HG03469 (cell line): ENCODE measurements around the gene USP7.

Source experiments
- ATAC-seq: cut with Tn5 transposase; IDR thresholded peaks from one replicate; pipeline ENCODE4 v1.9.1; 2021; ENCODE audit warnings: mild to moderate bottlenecking, moderate library complexity, moderate number of reproducible peaks; ENCODE audit not compliant: unreplicated experiment

USP7 gene

DNA sequence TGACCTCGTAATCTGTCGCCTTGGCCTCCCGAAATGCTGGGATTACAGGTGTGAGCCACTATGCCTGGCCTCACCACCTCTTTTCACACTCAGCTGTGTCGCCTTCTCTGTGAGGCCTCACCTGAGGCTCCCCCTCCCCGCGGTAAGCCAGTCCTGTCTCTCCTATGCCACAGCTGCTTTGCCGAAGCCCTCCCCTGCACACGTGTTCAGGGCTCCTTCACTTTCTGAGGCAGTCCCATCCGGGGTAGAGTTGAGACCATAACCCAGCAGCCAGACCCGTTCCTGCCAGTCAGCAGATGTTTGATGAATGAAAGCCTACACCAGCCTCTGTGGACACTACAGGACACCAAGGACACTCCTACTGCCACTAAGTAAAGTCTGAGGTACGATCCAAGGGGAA lies 10.6 kb downstream of the USP7 start:
- ATAC-seq, result no peak

- ATAC-seq, result no peak
Measured at GRCh38 chr16:8952281-8952751, 11.4 kb downstream of the USP7 start.

GRCh38 chr16:8951447-8952280 lies 12.0 kb downstream of the USP7 start:
- no peak for ATAC-seq

DNA sequence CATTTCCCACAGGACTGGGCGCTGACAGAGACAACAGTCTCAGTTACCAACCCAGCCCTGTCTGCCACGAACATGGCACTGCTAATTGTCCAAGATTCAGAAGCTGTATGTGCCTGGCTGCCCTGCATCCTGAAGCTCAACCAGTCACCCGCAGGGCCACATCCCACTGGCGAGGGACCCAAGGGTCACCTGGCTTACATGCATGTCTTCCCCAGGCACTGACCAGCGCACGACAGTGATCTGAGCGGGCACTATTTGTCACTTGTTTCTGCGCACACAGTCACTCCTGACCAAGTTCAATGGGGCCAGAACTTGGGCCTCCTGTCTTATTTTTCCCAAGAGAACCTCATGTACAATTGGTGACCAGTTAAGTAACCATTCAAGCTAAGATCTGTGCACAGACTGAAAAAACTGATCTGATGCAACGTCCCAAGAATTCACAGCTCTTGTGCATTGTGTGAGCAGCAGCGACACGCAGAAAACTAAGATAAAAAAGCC lies 13.1 kb downstream of the USP7 start:
- no peak for ATAC-seq

DNA sequence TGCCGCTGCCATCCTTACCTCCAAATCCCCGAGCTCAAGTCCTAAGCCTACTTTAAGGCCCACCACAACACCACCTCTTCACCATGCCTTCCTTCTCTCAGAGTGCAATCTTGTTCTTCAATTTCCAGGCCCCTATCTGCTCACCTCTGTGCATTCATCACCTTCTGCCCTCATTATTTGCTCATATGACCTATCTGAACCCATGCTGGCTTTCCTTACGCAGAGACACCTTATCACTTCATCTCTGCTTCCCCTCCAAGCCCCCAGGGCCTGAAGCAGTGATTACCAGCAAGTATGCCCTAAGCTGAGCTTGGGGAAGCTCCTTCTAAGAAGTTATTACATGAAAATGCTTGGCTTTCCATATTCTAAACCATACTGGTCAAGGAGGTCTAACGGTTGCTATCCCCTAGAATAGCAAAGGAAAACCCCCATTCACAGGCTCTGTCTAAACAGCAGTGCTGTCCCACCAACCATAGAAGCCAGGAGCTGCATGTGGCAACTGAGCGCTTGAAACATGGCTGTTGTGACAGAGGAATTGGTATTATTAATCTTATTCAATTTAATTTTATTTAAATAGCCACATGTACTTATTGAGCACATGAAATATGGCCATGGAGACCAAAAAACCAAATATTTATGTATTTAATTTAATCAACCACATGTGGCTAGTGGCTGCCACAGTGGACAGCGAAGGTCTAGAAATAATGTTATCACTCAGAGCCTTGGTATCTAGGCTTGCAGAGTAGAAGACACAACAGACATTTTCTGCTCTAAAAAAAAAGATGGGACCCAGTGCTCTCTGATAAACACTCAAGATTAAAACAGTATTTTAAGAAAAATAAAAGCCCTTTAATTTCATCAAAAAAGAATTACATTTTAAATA lies 13.9 kb downstream of the USP7 start:
- ATAC-seq, result no peak

- no peak for ATAC-seq
Measured at GRCh38 chr16:8948831-8949230, 14.9 kb downstream of the USP7 start.

DNA sequence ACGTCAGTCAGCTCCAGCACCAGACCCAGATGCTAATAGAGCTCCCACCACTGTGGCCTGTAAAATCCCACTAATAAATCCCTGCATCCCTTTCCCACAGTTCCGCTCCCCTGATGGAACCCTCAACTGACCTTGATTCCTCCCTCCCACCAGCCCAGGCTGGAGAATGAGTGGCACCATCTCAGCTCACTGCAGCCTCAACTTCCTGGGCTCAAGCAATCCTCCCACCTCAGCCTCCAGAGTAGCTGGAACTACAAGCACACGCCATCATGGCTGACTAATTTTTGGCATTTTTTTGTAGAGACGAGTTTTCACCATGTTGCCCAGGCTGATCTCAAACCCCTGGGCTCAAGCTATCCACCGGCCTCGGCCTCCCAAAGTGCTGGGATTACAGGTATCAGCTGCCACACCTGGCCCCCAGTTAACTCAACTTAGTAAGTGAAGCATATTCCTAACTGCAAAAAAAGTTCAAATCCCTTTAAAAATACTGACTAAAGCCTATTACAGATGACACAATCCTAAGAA lies 15.6 kb downstream of the USP7 start:
- no peak for ATAC-seq

- ATAC-seq, result no peak
Measured at GRCh38 chr16:8946544-8946943, 17.2 kb downstream of the USP7 start.

GRCh38 chr16:8945626-8946296 lies 17.9 kb downstream of the USP7 start:
- ATAC-seq, result no peak

GRCh38 chr16:8943966-8944759 lies 19.5 kb downstream of the USP7 start:
- ATAC-seq, result peak; percentile 54

DNA sequence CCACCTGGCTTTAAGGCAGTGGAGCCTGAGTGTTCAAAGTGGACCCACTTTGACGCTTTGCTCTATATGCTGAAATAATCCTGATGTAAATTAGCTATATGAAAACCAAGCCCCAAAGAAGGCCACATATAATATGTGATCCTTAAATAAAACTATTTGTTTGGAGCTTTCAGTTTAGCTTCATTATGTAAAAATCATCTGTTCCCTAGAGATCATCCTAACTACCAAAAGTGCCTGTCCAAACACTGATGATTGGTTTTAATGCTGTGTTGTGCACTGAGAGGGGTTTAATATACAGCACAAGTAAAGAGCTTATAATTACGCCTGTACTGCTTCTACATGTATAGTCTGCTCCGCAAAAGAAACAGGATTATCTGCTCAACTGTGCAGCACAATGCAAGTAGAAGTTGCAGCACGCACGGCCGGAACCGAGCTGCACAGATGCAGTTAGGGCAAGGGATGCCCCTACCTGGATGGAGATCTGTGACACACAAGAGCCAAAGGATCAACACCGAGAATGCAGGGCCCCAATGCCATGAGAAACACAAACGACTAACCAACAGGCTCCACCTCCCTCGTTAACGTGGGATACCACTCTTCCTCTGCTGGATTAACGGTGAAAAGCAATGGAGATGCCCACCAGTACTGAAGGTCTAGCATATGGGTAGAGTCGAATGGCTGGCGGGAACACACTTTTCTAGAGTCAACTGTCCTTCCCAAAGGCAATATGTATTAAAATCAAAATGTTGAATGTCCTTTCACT lies 20.5 kb downstream of the USP7 start:
- no peak for ATAC-seq

- no peak for ATAC-seq
Measured at GRCh38 chr16:8941718-8942344, 21.9 kb downstream of the USP7 start.

GRCh38 chr16:8937803-8938202 lies 25.9 kb downstream of the USP7 start:
- ATAC-seq, result no peak

DNA sequence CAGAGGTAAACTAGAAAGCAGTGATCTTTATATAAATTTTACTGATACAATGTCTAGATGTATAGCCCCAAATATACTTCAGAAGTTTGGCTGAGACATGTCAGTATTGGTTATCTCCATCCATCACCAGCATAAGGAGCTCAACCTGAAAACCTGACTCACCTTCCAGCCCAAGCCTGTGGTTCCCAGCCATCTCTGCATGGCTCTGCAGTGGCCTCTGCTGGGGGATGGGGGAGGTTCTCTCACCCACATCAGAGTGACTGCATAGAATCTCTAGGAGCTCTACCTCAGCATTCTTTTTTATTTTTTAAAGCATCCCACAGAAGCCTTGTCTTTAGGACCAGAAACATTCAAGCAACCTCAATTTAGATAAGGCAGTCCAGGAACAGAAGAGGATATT lies 27.3 kb downstream of the USP7 start:
- peak; percentile 60 for ATAC-seq

- ATAC-seq, result peak; percentile 5
Measured at GRCh38 chr16:8935989-8936388, 27.7 kb downstream of the USP7 start.

- no peak for ATAC-seq
Measured at GRCh38 chr16:8934601-8935000, 29.1 kb downstream of the USP7 start.

- no peak for ATAC-seq
Measured at GRCh38 chr16:8931859-8932258, 31.8 kb downstream of the USP7 start.

- ATAC-seq, result no peak
Measured at GRCh38 chr16:8929086-8929748, 34.5 kb downstream of the USP7 start.
